A549 (cell line): ENCODE measurements around the gene MPRIP. TPM values are rescaled to one million over a fixed set of nuclear protein-coding genes. Genes with fewer than 3 reads are reported as not detected.

Experiments used
- ATAC-seq, 2 experiments: fragments of 200-7000 bp in 1 of 2; fragments of >200 bp in 1 of 2; cut with Nextera tagmentation in 1 of 2; cut with Tn5 transposase in 1 of 2; 3 replicates each; pipeline versions ENCODE4 v1.8.0 to v1.9.1; 2018 to 2020; ENCODE audit warnings: mild to moderate bottlenecking in 1 of 2, moderate library complexity in 1 of 2
- CTCF ChIA-PET: fragments of 300-600 bp; sonication (Branson Sonifier 250); formaldehyde crosslinking; extraction: SDS; loops from one replicate; lab custom pipeline; 2021; ENCODE audit warnings: antibody characterized with exemption, inconsistent platforms; lab: Yijun Ruan, JAX
- POLR2A ChIA-PET: fragments of 350-600 bp; formaldehyde crosslinking; extraction: SDS; loops from one replicate; lab custom pipeline; 2021; ENCODE audit warnings: antibody characterized with exemption, inconsistent platforms; lab: Yijun Ruan, JAX
- DNase-seq, 2 experiments: peaks; one replicate each; pipeline versions ENCODE4 v3.0.0 to v3.0.0-alpha.2; 2011 to 2016; ENCODE audit warnings: low read depth in 1 of 2, low spot score in 1 of 2
- FAIRE-seq: peaks from 2 replicates; lab custom pipeline; 2011; peaks lifted over from hg19 to GRCh38; lab: Jason Lieb, UNC
- H3K27ac ChIP-seq, 2 experiments: fragments of >200 bp; sonication (Bioruptor Twin); formaldehyde crosslinking; 3 replicates each; pipeline ENCODE4 v1.5.1; 2016 to 2017
- H3K4me1 ChIP-seq: fragments of >200 bp; sonication (Bioruptor Twin); formaldehyde crosslinking; 3 replicates; pipeline ENCODE4 v1.6.1; 2016
- H3K4me2 ChIP-seq: fragments of >200 bp; sonication (Bioruptor Twin); formaldehyde crosslinking; 3 replicates; pipeline ENCODE4 v1.6.1; 2016
- H3K4me3 ChIP-seq: fragments of >200 bp; sonication (Bioruptor Twin); formaldehyde crosslinking; 3 replicates; pipeline ENCODE4 v1.5.1; 2016
- H3K9me3 ChIP-seq: fragments of >200 bp; sonication (Bioruptor Twin); formaldehyde crosslinking; 3 replicates; pipeline ENCODE4 v1.6.1; 2016
- ATOH8 ChIP-seq: fragments of 250-450 bp; sonication (Bioruptor Pico); IDR thresholded peaks from 2 replicates; pipeline ENCODE4 v1.5.0; 2020; ENCODE audit warnings: low read depth, mild to moderate bottlenecking, moderate library complexity
- CBX2 ChIP-seq: fragments of 200-600 bp; sonication (generic); IDR thresholded peaks from 2 replicates; pipeline ENCODE4 v1.6.1; 2016; ENCODE audit warnings: low read depth, mild to moderate bottlenecking, borderline replicate concordance
- CEBPB ChIP-seq, 2 experiments: fragments of >200 bp in 1 of 2; sonication (Bioruptor Twin) in 1 of 2; formaldehyde crosslinking in 1 of 2; IDR thresholded peaks; 2 replicates each; pipeline ENCODE4 v1.6.1; 2012 to 2016
- CHD2 ChIP-seq: fragments of 150-350 bp; IDR thresholded peaks from 2 replicates; pipeline ENCODE4 v1.6.1; 2014; ENCODE audit warnings: low read length; ENCODE audit not compliant: partially characterized antibody
- CHD4 ChIP-seq: fragments of 200-600 bp; sonication (generic); IDR thresholded peaks from 2 replicates; pipeline ENCODE4 v1.6.1; 2016; ENCODE audit warnings: antibody characterized with exemption, mild to moderate bottlenecking, borderline replicate concordance
- CTCF ChIP-seq: fragments of >200 bp; sonication (Bioruptor Twin); formaldehyde crosslinking; IDR thresholded peaks from 3 replicates; pipeline ENCODE4 v1.5.1; 2016
- E2F6 ChIP-seq: IDR thresholded peaks from 2 replicates; pipeline ENCODE4 v1.6.1; 2012; ENCODE audit warnings: low read depth, borderline replicate concordance
- EHMT2 ChIP-seq: fragments of 200-600 bp; sonication (generic); IDR thresholded peaks from 2 replicates; pipeline ENCODE4 v1.6.1; 2016; ENCODE audit warnings: antibody characterized with exemption, low read depth, mild to moderate bottlenecking, moderate library complexity
- ELK1 ChIP-seq: fragments of 150-350 bp; IDR thresholded peaks from 2 replicates; pipeline ENCODE4 v1.6.1; 2014; ENCODE audit warnings: low read depth, mild to moderate bottlenecking, low read length
- ESRRA ChIP-seq: fragments of 150-350 bp; IDR thresholded peaks from 2 replicates; pipeline ENCODE4 v1.6.1; 2014; ENCODE audit warnings: mild to moderate bottlenecking, low read length, borderline replicate concordance
- FOSB ChIP-seq: fragments of 250-450 bp; sonication (Bioruptor Pico); IDR thresholded peaks from 2 replicates; pipeline ENCODE4 v1.5.0; 2020; ENCODE audit warnings: mild to moderate bottlenecking, moderate library complexity
- FOSL2 ChIP-seq, 2 experiments: fragments of 450-650 bp in 1 of 2; fragments of >200 bp in 1 of 2; sonication (Bioruptor Twin) in 1 of 2; formaldehyde crosslinking; IDR thresholded peaks; 2 replicates each; pipeline versions ENCODE4 v1.5.0 to v1.6.1; 2016 to 2020; ENCODE audit warnings: mild to moderate bottlenecking in 1 of 2, moderate library complexity in 1 of 2
- GATA3 ChIP-seq: IDR thresholded peaks from 2 replicates; pipeline ENCODE4 v1.6.1; 2012; ENCODE audit warnings: borderline replicate concordance
- HDAC2 ChIP-seq: fragments of 200-600 bp; sonication (generic); IDR thresholded peaks from 2 replicates; pipeline ENCODE4 v1.6.1; 2016
- HES2 ChIP-seq: fragments of >200 bp; sonication (Bioruptor Twin); formaldehyde crosslinking; IDR thresholded peaks from 2 replicates; pipeline ENCODE4 v1.6.1; 2016
- HOXA7 ChIP-seq: fragments of 250-450 bp; sonication (Bioruptor Pico); IDR thresholded peaks from 2 replicates; pipeline ENCODE4 v1.5.0; 2020; ENCODE audit warnings: mild to moderate bottlenecking, moderate library complexity
- HOXB13 ChIP-seq: fragments of 250-450 bp; sonication (Bioruptor Pico); IDR thresholded peaks from 2 replicates; pipeline ENCODE4 v1.5.0; 2020; ENCODE audit warnings: low read depth, mild to moderate bottlenecking, moderate library complexity
- JUNB ChIP-seq: fragments of >200 bp; sonication (Bioruptor Twin); formaldehyde crosslinking; IDR thresholded peaks from 2 replicates; pipeline ENCODE4 v1.6.1; 2016
- MAFK ChIP-seq: fragments of 450-650 bp; IDR thresholded peaks from 2 replicates; pipeline ENCODE4 v1.6.1; 2014; ENCODE audit not compliant: partially characterized antibody
- MAZ ChIP-seq: fragments of 150-350 bp; IDR thresholded peaks from 2 replicates; pipeline ENCODE4 v1.6.1; 2014; ENCODE audit warnings: antibody characterized with exemption, low read depth, low read length, borderline replicate concordance
- NFE2L2 ChIP-seq: fragments of 150-350 bp; conservative IDR thresholded peaks from 2 replicates; pipeline ENCODE4 v1.6.1; 2014; ENCODE audit warnings: low read length
- NR3C1 ChIP-seq: fragments of >200 bp; sonication (Bioruptor Twin); formaldehyde crosslinking; IDR thresholded peaks from 3 replicates; pipeline ENCODE4 v1.6.1; 2017
- POLR2A ChIP-seq: IDR thresholded peaks from 2 replicates; pipeline ENCODE4 v1.6.1; 2012; ENCODE audit warnings: mild to moderate bottlenecking, low read length
- RARB ChIP-seq: fragments of 250-450 bp; sonication (Bioruptor Pico); IDR thresholded peaks from 2 replicates; pipeline ENCODE4 v1.8.0; 2021; ENCODE audit warnings: mild to moderate bottlenecking, moderate library complexity
- RCOR1 ChIP-seq: fragments of 150-350 bp; IDR thresholded peaks from 2 replicates; pipeline ENCODE4 v1.6.1; 2014; ENCODE audit warnings: antibody characterized with exemption, low read length, low read depth
- REST ChIP-seq: fragments of 200-600 bp; sonication (generic); IDR thresholded peaks from 2 replicates; pipeline ENCODE4 v1.6.1; 2016; ENCODE audit warnings: antibody characterized with exemption, mild to moderate bottlenecking, moderate library complexity
- SMC3 ChIP-seq: fragments of >200 bp; sonication (Bioruptor Twin); formaldehyde crosslinking; IDR thresholded peaks from 3 replicates; pipeline ENCODE4 v1.6.1; 2018; ENCODE audit warnings: inconsistent platforms
- TFCP2L1 ChIP-seq: fragments of 250-450 bp; sonication (Bioruptor Pico); IDR thresholded peaks from 2 replicates; pipeline ENCODE4 v1.5.0; 2021; ENCODE audit warnings: mild to moderate bottlenecking
- TP53 ChIP-seq: fragments of 250-450 bp; sonication (Bioruptor Pico); IDR thresholded peaks from 2 replicates; pipeline ENCODE4 v1.5.0; 2021; ENCODE audit warnings: mild to moderate bottlenecking, moderate library complexity
- ZFP36 ChIP-seq: fragments of 450-650 bp; IDR thresholded peaks from 2 replicates; pipeline ENCODE4 v1.6.1; 2014; ENCODE audit warnings: borderline replicate concordance; ENCODE audit not compliant: partially characterized antibody
- ZSCAN20 ChIP-seq: fragments of 250-450 bp; sonication (Bioruptor Pico); IDR thresholded peaks from 2 replicates; pipeline ENCODE4 v1.8.0; 2022; ENCODE audit warnings: mild to moderate bottlenecking, moderate library complexity
- WGBS: methylation state at CpG from one replicate; pipeline ENCODE4 v1.1.6; 2017; ENCODE audit errors: missing lambda C conversion rate; 5-methylcytosine and 5-hydroxymethylcytosine counted together
- polyA plus RNA-seq, 4 experiments: library from polyadenylated mRNA; depleted of rRNA in 3 of 4; stranded (reverse); fragments of >200 nt; fragmentation: RNase III in 1 of 4; extraction: RNeasy Plus Mini Kit Qiagen cat#74134 plus additional on column Dnase treatment in 1 of 4; gene quantifications; 2 replicates in 3 of 4; 3 replicates in 1 of 4; pipeline ENCODE4 v1.2.3, GENCODE V29; 2011 to 2017

MPRIP gene
- polyA plus RNA-seq, 2 of the 4 experiments (the other 2 are of a cell fraction): 147 to 228 TPM

- Histone ChIP-seq H3K9me3 (no peaks in the 10 kb centered on the region), H3K4me1 (peaks cover 75% of the 10 kb centered on the region), H3K4me3 (no peak overlapping the region), H3K4me2 (peak overlapping the region; percentile 71), H3K27ac (peak overlapping the region; percentile 94 to 98)
- FAIRE-seq: peak; percentile 96
- POLR2A ChIA-PET: interaction anchor here (0.7 to 2.7 kb wide), 3 partner anchors 11 to 35 kb away, joined by 3 to 6 read pairs (median 3); no protein-coding TSS in a partner anchor
- CTCF ChIA-PET: interaction anchor here (0.9 to 2.3 kb wide), 7 partner anchors 9 to 121 kb away, joined by 3 to 7 read pairs (median 4); no protein-coding TSS in a partner anchor
- 2% methylated on average over 15 of the region's 15 CpGs for WGBS
- DNase-seq: peak; percentile 96 to 97
- ATAC-seq: peak; percentile 83 to 86
- TF ChIP-seq ZSCAN20 (CRISPR knock-in tag) (peak; percentile 83; the same call in 1 of the 2 replicates), EHMT2 (no peak), REST (no peak), TP53 (no peak), ESRRA (no peak), JUNB (peak; percentile 80), CTCF (no peak), HES2 (no peak), NR3C1 (no peak), E2F6 (no peak), ELK1 (no peak), MAFK (no peak), CEBPB (IDR thresholded peaks at IDR 0.05) (peak; percentile 70 to 76; a peak in 3 of 4 replicates), RARB (CRISPR knock-in tag) (peak; percentile 91; the same call in 1 of the 2 replicates), GATA3 (peak; percentile 86), HOXA7 (CRISPR knock-in tag) (peak; percentile 88; the same call in 1 of the 2 replicates), FOSB (CRISPR knock-in tag) (no peak; the same call in none of the 2 replicates), NFE2L2 (no peak), HDAC2 (no peak), RCOR1 (no peak), CBX2 (no peak), CHD4 (no peak), ATOH8 (CRISPR knock-in tag) (peak; percentile 41; the same call in 1 of the 2 replicates), MAZ (no peak; the same call in 1 of the 2 replicates), FOSL2 (IDR thresholded peaks at IDR 0.05) (no peak; the same call in 1 of the 2 replicates), FOSL2 (CRISPR knock-in tag; IDR thresholded peaks at IDR 0.05) (peak; percentile 83), POLR2A (no peak), CHD2 (no peak), SMC3 (peak; percentile 65), ZFP36 (no peak), TFCP2L1 (CRISPR knock-in tag) (peak; percentile 60; the same call in 1 of the 2 replicates), HOXB13 (CRISPR knock-in tag) (peak; percentile 94)
Measured at GRCh38 chr17:17021194-17021863, 20.9 kb upstream of the MPRIP start.
